Measurements from ENCODE around the gene MRPS25.

DNA sequence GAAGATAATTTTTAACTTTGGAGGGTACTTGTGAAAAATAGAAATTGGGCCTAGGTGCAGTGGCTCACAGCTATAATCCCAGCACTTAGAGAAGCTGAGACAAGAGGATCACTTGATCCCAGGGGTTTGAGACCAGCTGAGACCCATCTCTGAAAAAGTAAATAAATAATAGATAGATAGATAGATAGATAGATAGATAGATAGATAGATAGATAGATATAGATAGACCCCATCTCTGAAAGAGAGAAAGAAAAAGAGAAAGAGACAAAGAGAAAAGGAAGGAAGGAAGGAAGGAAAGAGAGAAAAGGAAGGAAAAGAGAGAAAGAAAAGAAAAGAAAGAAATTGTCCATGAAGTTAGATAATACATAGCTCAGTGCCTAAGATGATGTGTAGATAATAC lies 35.5 kb downstream of the MRPS25 start:
- TF ChIP-seq EZH2 (IDR thresholded peaks at IDR 0.05; ENCODE audit: borderline replicate concordance, low read length): no peak
- TF ChIP-seq, protein P1, sequence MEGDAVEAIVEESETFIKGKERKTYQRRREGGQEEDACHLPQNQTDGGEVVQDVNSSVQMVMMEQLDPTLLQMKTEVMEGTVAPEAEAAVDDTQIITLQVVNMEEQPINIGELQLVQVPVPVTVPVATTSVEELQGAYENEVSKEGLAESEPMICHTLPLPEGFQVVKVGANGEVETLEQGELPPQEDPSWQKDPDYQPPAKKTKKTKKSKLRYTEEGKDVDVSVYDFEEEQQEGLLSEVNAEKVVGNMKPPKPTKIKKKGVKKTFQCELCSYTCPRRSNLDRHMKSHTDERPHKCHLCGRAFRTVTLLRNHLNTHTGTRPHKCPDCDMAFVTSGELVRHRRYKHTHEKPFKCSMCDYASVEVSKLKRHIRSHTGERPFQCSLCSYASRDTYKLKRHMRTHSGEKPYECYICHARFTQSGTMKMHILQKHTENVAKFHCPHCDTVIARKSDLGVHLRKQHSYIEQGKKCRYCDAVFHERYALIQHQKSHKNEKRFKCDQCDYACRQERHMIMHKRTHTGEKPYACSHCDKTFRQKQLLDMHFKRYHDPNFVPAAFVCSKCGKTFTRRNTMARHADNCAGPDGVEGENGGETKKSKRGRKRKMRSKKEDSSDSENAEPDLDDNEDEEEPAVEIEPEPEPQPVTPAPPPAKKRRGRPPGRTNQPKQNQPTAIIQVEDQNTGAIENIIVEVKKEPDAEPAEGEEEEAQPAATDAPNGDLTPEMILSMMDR (conservative IDR thresholded peaks at IDR 0.05 in 1 of 2, IDR thresholded peaks at IDR 0.05 in 1 of 2; ENCODE audit: extremely low read depth in 1 of 2, insufficient read depth in 1 of 2, low read depth in 1 of 2, low read length in 2 of 2): no peak

Data from mammary epithelial cell (primary cell).